ENCODE data around the gene WNK3. TPM values are rescaled to one million over a fixed set of nuclear protein-coding genes. Genes with fewer than 3 reads are reported as not detected.

Gene WNK3
- polyA plus RNA-seq, 3 donors: 4.7 to 5.2 (median 4.9) TPM

DNA sequence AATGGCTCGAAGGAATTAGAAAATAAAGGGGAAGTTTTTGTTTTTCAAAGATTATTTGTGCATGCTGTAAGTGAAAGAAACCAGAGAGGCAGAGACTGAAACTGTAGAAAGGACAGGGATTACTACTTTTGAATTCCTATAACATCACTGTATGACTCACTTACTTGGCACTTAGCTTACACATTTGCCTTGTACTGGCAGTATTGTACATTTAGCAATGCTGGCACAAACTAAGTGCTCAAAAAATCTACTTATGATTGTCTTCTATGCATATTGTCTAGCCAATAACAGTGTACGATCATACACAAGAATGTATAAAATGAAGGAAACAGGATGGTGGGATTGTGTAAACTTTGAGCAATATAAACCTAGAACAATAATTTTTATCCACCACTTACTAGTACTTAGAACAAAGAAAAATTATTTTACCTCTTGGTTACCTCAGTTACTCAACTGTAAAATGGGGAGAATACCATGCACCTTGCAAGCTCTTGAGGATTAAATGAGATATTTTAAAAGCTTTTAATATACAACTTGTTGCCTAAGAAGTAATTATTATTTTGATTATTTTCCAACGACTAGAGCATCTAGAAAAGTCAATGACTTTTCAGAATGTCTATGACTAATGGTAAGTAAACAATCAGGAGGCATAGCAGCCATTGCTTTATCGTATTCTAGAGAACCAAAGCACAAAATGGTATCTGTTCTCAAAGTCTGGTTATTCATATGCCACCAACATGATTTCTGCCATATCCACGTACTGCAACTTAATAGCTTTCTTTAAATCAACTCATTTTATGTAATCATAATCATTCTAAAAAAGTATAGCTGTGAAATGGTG, 179.5 kb downstream of the WNK3 start:
- DNase-seq (ENCODE audit: extremely low read depth in 1 of 11, low read depth in 9 of 11, low spot score in 4 of 11): no peak

DNA sequence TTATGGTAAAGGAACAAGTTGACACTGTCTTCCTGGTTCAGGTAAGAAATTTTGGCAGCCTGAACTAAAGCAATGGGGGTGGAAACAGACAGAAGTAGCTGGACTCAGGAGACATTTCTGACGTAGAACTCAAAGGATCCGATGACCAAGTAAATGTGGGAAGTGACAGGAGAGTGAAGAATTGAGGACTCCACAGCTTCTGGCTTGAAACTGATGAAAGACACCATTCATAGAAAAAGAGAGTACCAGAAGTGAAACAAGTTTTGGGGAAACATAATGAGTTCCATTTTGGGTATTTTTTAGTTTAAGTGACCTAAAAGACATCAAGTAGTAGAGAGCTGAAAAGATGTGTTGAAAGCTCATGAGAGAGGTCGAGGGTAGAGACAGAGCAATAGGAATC, 180.5 kb downstream of the WNK3 start:
- DNase-seq (ENCODE audit: extremely low read depth in 1 of 11, low read depth in 9 of 11, low spot score in 4 of 11): no peak

DNA sequence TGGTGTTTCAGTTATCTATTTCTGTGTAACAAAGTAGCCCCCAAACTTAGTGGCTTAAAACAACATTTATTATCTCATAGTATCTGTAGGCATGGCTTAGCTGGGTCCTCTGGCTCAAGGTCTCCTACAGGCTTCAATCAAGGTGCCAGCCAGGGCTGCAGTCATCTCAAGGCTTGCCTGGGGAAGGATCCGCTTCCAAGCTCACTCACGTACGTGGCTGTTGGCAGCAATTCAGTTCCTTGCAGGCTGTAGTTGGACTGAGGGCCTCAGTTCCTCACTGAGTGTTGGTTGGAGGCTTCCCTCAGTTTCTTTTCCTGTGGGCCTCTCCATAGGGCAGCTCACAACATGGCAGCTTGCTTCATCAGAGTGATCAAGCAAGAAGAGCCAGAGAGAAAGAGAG, 184.1 kb downstream of the WNK3 start:
- DNase-seq (ENCODE audit: extremely low read depth in 1 of 11, low read depth in 9 of 11, low spot score in 4 of 11): no peak

- DNase-seq (ENCODE audit: extremely low read depth in 1 of 11, low read depth in 9 of 11, low spot score in 4 of 11): no peak
These were observed 185.4 kb downstream of the WNK3 start for GRCh38 chrX:54172455-54172854.

DNA sequence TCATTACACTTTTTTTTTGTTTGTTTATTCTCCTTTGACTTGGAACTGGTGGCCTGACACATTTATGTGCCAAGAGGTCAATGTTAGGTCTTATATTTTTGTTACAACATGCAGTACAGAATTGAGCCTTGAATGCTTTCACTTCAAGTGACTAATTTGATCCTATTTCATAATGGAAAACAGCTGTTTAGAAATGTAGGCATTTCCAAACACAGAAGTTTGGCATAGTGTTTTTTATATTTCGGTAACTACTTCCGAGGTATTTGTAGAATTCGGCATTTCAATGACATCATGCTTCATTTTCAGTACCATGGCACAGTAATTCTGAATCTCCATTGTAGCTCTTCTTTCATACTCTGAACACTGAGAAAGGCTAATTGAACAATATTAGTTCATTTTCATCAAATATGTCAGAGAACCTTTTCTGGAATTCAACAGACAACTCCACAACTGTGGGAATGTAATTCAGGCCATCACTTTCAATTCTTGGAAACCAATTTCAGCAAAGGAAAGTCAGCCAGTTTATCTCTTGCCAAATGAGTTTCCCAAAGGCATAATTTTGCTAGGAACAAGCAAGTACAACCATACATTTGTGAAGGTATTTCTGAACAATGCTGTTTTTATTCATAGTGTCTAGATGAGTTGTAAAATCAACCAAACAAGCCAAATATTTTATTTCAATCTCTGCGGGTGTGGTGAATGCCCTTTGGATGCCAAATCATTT, 186.2 kb downstream of the WNK3 start:
- no peak for DNase-seq (ENCODE audit: extremely low read depth in 1 of 11, low read depth in 9 of 11, low spot score in 4 of 11)

DNA sequence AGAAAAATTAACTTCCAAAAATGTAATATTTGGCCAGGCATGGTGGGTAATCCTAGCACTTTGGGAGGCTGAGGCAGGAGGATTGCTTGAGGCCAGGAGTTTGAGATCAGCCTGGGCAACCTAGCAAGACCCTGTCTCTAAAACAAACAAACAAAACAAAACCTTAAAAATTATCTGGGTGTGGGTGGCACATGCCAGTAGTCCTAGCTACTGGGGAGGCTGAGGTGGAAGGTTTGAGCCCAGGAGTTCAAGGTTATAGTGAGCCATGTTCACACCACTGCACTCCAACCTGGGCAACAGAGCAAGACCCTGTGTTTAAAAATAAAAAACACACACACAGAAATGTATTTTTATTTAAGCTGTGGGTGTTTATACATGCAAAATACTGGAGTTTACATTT, 186.8 kb downstream of the WNK3 start:
- DNase-seq (ENCODE audit: extremely low read depth in 1 of 11, low read depth in 9 of 11, low spot score in 4 of 11): no peak

- no peak for DNase-seq (ENCODE audit: extremely low read depth in 1 of 11, low read depth in 9 of 11, low spot score in 4 of 11)
These were observed 190.9 kb downstream of the WNK3 start for GRCh38 chrX:54166915-54167314.

DNA sequence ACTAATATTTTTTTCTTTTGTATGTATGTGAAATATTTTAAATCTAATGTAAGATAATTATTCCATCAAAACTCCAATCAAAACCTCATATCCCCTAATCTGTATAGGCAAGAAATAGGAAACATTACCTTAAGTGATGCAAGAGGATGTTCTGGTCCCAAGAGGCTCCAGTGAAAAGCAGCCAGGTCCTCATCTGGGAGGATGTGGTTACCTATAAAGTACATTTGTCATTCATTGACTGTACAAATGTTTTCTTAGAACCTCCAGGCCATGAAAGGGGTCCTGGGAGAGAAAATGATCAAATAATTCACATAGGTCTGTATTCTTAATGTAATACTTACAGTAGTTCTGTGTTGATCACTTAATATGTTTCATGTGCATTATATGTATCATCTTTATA, 200.3 kb downstream of the WNK3 start:
- no peak for DNase-seq (ENCODE audit: extremely low read depth in 1 of 11, low read depth in 9 of 11, low spot score in 4 of 11)

Other genes starting within 250 kb of the WNK3 start
- gene FAM120C, start 174.8 kb downstream of the WNK3 start, polyA plus RNA-seq (ENCODE audit: insufficient read length in 3 of 3): 10 to 100 TPM in 2 of 3 donors, 1 to 10 TPM in 1; 9.4 to 12.1 (median 10.2) TPM
- 10 to 100 TPM; 50.9 to 56.6 (median 53.2) TPM for gene TSR2, start 82.4 kb upstream of the WNK3 start, polyA plus RNA-seq (ENCODE audit: insufficient read length in 3 of 3)
- gene FGD1, start 138.2 kb upstream of the WNK3 start, polyA plus RNA-seq (ENCODE audit: insufficient read length in 3 of 3): 10 to 100 TPM; 16.4 to 22.9 (median 19.8) TPM
- 10 to 100 TPM; 18.8 to 19.7 (median 19.0) TPM for gene GNL3L, start 172.2 kb upstream of the WNK3 start, polyA plus RNA-seq (ENCODE audit: insufficient read length in 3 of 3)

Data from renal cortex interstitium (tissue), 11 donors.